Smooth muscle cell (in vitro differentiated cells): ENCODE measurements around the gene NFKBIA. TPM values are rescaled to one million over a fixed set of nuclear protein-coding genes. Genes with fewer than 3 reads are reported as not detected.
A peak's percentile ranks its signal among the peaks of the same experiment; 100 is the strongest.

ENCODE experiments used
- DNase-seq: peaks from one replicate; lab custom pipeline; 2025; ENCODE audit not compliant: unreplicated experiment; lab: John Stamatoyannopoulos, UW
- H2AFZ ChIP-seq: fragments of 200-600 bp; sonication (generic); 2 replicates; pipeline ENCODE4 v1.6.0; 2016; ENCODE audit warnings: antibody characterized with exemption, low read depth, mild to moderate bottlenecking
- H3F3A ChIP-seq: fragments of 200-600 bp; sonication (generic); 2 replicates; pipeline ENCODE4 v1.6.0; 2017; ENCODE audit warnings: antibody characterized with exemption, low read depth
- H3K27ac ChIP-seq: fragments of 200-600 bp; sonication (generic); 2 replicates; pipeline ENCODE4 v1.5.1; 2016; ENCODE audit warnings: low read depth, mild to moderate bottlenecking
- H3K27me3 ChIP-seq: fragments of 200-600 bp; sonication (generic); 2 replicates; pipeline ENCODE4 v1.6.1; 2016; ENCODE audit warnings: low read depth, mild to moderate bottlenecking
- H3K36me3 ChIP-seq: fragments of 200-600 bp; sonication (generic); 2 replicates; pipeline ENCODE4 v1.5.1; 2016; ENCODE audit warnings: low read depth
- H3K4me1 ChIP-seq: fragments of 200-600 bp; sonication (generic); 2 replicates; pipeline ENCODE4 v1.5.1; 2016; ENCODE audit warnings: low read depth
- H3K4me2 ChIP-seq: fragments of 200-600 bp; sonication (generic); 2 replicates; pipeline ENCODE4 v1.6.0; 2016; ENCODE audit warnings: mild to moderate bottlenecking
- H3K4me3 ChIP-seq: fragments of 200-600 bp; sonication (generic); 2 replicates; pipeline ENCODE4 v1.5.1; 2016; ENCODE audit warnings: mild to moderate bottlenecking
- H3K79me2 ChIP-seq: fragments of 200-600 bp; sonication (generic); 2 replicates; pipeline ENCODE4 v1.6.0; 2016; ENCODE audit warnings: low read depth, mild to moderate bottlenecking
- H3K9ac ChIP-seq: fragments of 200-600 bp; sonication (generic); 2 replicates; pipeline ENCODE4 v1.6.0; 2016; ENCODE audit warnings: low read depth
- H3K9me3 ChIP-seq: fragments of 200-600 bp; sonication (generic); replicated peaks from 2 replicates; pipeline ENCODE4 v1.5.1; 2016; ENCODE audit warnings: low read depth
- H4K20me1 ChIP-seq: fragments of 200-600 bp; sonication (generic); 2 replicates; pipeline ENCODE4 v1.6.0; 2016; ENCODE audit warnings: low read depth
- CTCF ChIP-seq: fragments of 200-600 bp; sonication (generic); IDR thresholded peaks from 2 replicates; pipeline ENCODE4 v1.5.1; 2017; ENCODE audit warnings: borderline replicate concordance, mild to moderate bottlenecking, antibody characterized with exemption; ENCODE audit not compliant: insufficient read depth, poor library complexity, severe bottlenecking
- WGBS: methylation state at CpG from one replicate; pipeline ENCODE4 v1.1.7; 2016; ENCODE audit warnings: low lambda C conversion rate; 5-methylcytosine and 5-hydroxymethylcytosine counted together
- polyA plus RNA-seq: library from polyadenylated mRNA; unstranded; fragments of >200 nt; fragmentation: Nextera tagmentation; extraction: Ambion mirVana; gene quantifications from 2 replicates; pipeline ENCODE4 v1.2.1, GENCODE V29; 2016
- total RNA-seq: library from RNA; depleted of rRNA; stranded (reverse); fragments of >200 nt; gene quantifications from 2 replicates; pipeline ENCODE4 v1.2.3, GENCODE V29; 2014

Gene NFKBIA
- total and polyA plus RNA-seq, 2 experiments from 2014 or later, result 215 to 223 TPM

- Histone ChIP-seq H4K20me1 (peaks cover 15% of the 10 kb centered on the region), H3K27me3 (no peaks in the 10 kb centered on the region), H3K9ac (no peak overlapping the region), H3K79me2 (peaks cover 14% of the 10 kb centered on the region), H2AFZ (no peak overlapping the region), H3K27ac (no peak overlapping the region), H3K36me3 (peaks cover 10% of the 10 kb centered on the region), H3F3A (peaks cover 16% of the 10 kb centered on the region), H3K4me1 (peaks cover 25% of the 10 kb centered on the region), H3K9me3 (no peaks in the 10 kb centered on the region), H3K4me3 (no peak overlapping the region), H3K4me2 (no peak overlapping the region)
- DNase-seq, result no peak
- no peak for TF ChIP-seq CTCF
- 74% methylated on average over 1 of the region's 1 CpG for WGBS
Measured at GRCh38 chr14:35407306-35407630, 2.7 kb upstream of the NFKBIA start.

- no peak for DNase-seq
- H4K20me1 ChIP-seq, result peaks cover 21% of the 10 kb centered on the region
- peaks cover 10% of the 10 kb centered on the region for H3K36me3 ChIP-seq
- H3K4me1 ChIP-seq, result peaks cover 27% of the 10 kb centered on the region
- no peaks in the 10 kb centered on the region for H3K27me3 ChIP-seq
- peaks cover 21% of the 10 kb centered on the region for H3F3A ChIP-seq
- H3K79me2 ChIP-seq, result peaks cover 19% of the 10 kb centered on the region
- no peaks in the 10 kb centered on the region for H3K9me3 ChIP-seq
- TF ChIP-seq CTCF, result peak; percentile 83
- H3K9ac ChIP-seq, result no peak overlapping the region
- H3K4me2 ChIP-seq, result no peak overlapping the region
- WGBS, result 23% methylated on average over 5 of the region's 5 CpGs
- H3K27ac ChIP-seq, result no peak overlapping the region
- H2AFZ ChIP-seq, result no peak overlapping the region
- no peak overlapping the region for H3K4me3 ChIP-seq
Measured at GRCh38 chr14:35406506-35407305, 2.2 kb upstream of the NFKBIA start.

GRCh38 chr14:35406090-35406489 is 1.5 kb upstream of the NFKBIA start:
- no peak for DNase-seq
- 43% methylated on average over 2 of the region's 2 CpGs for WGBS

More at GRCh38 chr14:35406090-35406489, 1.5 kb upstream of the NFKBIA start:
- Histone ChIP-seq H3K27me3 (no peaks in the 10 kb centered on the region), H3K9ac (no peak overlapping the region), H3K9me3 (no peaks in the 10 kb centered on the region), H3K4me2 (no peak overlapping the region), H3K4me1 (peaks cover 27% of the 10 kb centered on the region), H3F3A (peaks cover 27% of the 10 kb centered on the region), H3K79me2 (peaks cover 25% of the 10 kb centered on the region), H4K20me1 (peaks cover 27% of the 10 kb centered on the region), H3K36me3 (peaks cover 10% of the 10 kb centered on the region), H2AFZ (no peak overlapping the region), H3K27ac (peak overlapping the region; percentile 88), H3K4me3 (no peak overlapping the region)
- TF ChIP-seq CTCF, result no peak
